HG03469 (cell line): ENCODE measurements around the gene GPR82.
"Not testable (repeated sequence)": the region's sequence is repeated elsewhere in the genome, so short reads cannot be mapped to it uniquely, and the experiment has no call there.

Experiments
- ATAC-seq: cut with Tn5 transposase; IDR thresholded peaks from one replicate; pipeline ENCODE4 v1.9.1; 2021; ENCODE audit warnings: mild to moderate bottlenecking, moderate library complexity, moderate number of reproducible peaks; ENCODE audit not compliant: unreplicated experiment

Gene GPR82

DNA sequence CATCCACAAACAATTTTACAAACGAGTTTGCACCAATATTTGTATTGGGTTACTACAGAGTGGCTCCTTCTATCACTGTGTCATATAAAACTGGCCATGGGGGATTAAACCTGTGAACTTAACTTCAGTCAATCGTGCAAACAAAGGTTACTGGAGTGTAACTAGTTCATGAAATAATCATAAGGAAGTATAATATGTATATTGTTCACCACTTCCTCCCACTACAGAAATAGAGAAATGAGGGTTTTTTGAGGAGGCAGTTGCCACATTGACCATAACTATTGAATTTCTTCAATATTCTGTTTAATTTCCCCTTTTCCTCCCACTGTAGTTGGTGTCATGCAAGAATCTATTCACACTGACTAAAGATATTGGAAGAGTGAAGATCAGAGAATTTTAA lies at the start of gene GPR82:
Gene GPR82, plus strand, starts transcription at position 356 of the 400 bp plus-strand sequence. CDS start 2,846 bp downstream, outside the sequence.
- ATAC-seq: no peak

- ATAC-seq: not testable (repeated sequence)
Measured at GRCh38 chrX:41676361-41676760, 47.6 kb upstream of the GPR82 start.

DNA sequence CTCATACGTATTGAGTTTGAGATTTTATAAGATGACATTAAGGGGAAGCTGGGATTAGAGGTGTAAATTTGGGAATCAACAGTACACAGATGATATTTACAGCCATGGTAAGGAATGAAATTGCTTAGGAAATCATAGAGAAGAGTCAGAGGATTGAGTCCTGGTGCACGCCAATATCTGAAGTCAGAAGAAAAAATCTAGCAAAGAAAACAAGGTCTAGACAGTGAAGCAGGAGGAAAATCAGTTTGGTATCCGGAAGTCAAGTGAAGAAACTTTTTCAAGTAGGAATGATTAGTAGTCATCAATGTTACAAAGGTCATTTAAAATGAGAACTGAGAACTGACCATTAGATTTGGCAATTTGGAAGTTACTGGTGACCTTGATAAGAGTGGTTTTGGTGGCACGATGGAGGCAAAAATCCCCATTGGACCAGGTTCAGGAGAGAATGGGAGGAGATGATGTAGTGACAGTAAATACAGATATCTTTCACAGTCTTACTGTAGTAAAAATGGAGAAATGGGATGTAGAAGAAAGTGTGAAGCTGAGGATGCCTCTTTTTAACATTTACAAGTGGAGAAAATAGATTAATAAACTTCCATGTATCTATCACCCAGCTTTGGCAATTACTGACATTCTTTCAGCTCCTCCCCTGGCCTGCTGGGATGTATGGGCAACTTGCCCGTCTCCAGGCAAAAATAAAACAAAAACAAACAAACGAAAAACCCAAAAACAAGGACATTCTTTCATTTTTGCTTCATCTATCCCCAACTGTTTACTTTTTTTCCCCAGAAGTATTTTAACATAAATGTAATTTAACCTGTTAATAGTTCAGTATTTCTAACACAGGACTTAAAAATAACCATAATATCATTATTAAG lies 46.6 kb upstream of the GPR82 start:
- no peak for ATAC-seq

- ATAC-seq: no peak
Measured at GRCh38 chrX:41684138-41684537, 39.8 kb upstream of the GPR82 start.

DNA sequence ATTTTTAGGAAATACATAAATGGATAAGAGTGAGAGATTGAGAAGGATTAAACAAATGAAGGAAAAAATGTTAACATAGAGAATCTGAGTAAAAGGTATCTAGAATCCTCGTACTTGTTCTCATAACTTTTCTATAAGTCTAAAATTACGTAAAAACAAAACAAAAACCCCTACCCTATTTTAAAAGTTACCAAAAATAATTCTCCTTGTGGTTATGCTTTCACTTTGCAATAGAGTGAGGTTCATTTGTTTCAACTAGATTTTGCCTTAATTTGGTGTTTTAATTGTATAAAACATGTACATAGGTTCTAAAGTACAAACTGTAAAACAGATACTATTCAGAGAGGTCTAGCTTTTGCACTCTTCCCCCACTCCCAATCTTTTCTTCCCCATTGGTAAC lies 39.0 kb upstream of the GPR82 start:
- no peak for ATAC-seq

GRCh38 chrX:41686788-41687187 lies 37.2 kb upstream of the GPR82 start:
- no peak for ATAC-seq

- no peak for ATAC-seq
Measured at GRCh38 chrX:41688156-41688555, 35.8 kb upstream of the GPR82 start.

- ATAC-seq: no peak
Measured at GRCh38 chrX:41688835-41689234, 35.1 kb upstream of the GPR82 start, which contains the start of gene GPR34. Gene GPR34, plus strand, starts transcription at chrX:41688973. Its CDS starts 6,661 bp downstream, at chrX:41695634.

DNA sequence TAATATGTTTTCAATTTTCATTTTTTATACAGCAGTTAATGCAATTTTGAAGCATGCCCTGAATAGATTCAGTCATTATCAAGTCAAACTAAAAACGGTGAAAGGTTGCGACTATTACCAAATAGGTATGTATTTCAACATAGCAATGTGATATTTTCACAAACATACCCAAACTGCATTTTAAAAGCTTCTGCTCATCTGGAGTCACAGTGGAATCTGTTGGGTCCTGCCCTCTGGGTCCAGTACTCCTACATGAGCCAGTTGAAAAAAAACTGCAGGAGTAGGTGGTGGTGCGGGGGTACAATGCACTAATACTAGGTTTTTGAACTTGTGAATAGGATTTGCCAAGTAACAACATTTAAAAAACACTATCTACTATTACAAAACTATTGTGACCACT lies 34.3 kb upstream of the GPR82 start:
- no peak for ATAC-seq

DNA sequence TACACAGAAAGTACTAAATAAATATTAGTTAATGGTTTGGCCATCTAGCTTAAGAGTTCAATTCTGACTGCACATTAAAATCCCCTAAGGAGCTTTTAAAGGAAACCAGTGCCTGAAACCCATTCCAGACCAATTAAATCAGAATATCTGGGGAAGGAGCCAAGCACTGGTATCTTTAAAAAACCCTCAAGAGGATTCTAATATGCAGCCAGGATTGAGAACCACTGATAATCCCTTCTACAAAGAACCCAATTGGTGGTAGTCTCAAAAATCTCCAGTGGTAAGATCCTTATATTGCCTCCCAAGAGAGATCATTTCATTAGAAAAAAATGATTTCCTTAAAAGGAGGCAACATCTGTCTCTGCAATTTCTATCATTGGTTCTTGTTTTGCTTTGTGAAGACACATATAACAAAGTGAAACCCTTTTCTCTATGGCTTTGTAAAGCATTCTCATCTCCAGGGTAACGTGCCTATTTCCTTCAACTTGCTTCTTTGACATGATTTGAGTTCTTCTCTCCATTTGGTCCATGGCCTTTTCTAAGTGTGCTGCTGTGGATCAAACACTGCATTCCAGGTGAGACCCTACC lies 31.7 kb upstream of the GPR82 start:
- no peak for ATAC-seq

DNA sequence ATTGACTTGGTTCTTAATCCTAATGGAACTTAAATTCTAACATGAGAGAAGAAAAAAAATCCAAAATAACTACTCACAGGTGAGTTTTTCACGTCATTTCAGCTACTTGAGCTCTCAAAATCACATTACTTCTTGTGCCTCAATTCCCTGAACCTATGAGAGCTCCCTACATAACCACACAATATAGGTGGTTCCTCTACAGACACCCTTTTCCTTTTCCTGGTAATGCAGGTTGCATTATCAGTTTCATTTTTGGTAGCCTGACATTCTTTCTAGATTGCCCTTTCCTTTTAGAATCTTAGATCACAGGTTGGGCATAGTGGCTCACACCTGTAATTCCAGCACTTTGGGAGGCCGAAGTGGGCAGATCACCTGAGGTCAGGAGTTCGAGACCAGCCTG lies 31.0 kb upstream of the GPR82 start:
- ATAC-seq: no peak

DNA sequence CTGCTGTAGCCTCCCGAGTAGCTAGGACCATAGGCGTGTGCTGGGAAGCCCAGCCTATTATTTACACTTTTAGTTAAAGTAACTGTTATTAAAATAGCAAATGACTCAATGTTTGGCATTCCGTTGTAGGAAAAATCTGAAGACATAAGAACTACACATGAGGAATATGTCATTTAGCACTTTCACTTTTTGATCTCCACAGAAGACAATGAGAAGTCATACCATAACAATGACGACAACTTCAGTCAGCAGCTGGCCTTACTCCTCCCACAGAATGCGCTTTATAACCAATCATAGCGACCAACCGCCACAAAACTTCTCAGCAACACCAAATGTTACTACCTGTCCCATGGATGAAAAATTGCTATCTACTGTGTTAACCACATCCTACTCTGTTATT lies 28.6 kb upstream of the GPR82 start:
- ATAC-seq: no peak

- ATAC-seq: no peak
Measured at GRCh38 chrX:41703574-41704029, 20.4 kb upstream of the GPR82 start.

- ATAC-seq: no peak
Measured at GRCh38 chrX:41705042-41705441, 18.9 kb upstream of the GPR82 start.

GRCh38 chrX:41705680-41706374 lies 18.2 kb upstream of the GPR82 start:
- peak; percentile 82 for ATAC-seq

DNA sequence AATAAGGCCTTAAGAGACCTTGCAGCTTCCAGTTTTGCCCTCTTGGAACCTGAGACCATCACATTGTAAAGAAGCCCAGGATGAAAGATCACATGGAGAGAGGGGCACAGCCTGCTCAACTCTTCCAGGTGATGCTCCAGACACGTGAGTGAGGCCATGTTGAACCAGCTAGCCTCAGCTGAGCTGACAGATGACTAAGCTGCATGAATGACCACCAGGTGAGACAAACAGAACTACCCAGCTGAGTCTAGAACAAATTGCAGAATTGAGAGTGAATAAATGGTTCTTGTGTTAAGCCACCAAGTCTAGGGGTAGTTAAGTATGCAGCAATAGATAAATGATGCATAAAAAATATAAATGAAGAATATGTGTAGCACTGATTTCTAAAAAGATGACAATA lies 16.8 kb upstream of the GPR82 start:
- no peak for ATAC-seq

DNA sequence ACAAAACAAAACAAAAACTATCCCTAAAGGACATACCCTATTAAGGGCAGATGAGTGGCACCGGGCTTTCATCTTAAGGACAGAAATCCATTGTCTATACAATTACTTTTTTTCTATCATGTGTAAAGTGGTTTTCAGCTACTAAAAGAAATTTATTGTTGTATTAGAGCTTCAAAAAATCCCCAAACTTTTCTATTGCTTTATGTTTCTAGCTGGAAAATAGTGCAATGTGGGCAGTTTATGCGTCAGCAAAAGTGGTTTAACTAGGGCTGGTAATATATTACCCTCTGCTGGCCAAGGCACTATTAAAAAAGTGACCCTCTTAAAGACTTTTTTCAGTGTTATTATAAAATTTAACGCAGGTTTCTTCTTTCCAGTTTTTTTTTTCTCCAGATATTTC lies 15.5 kb upstream of the GPR82 start:
- no peak for ATAC-seq

DNA sequence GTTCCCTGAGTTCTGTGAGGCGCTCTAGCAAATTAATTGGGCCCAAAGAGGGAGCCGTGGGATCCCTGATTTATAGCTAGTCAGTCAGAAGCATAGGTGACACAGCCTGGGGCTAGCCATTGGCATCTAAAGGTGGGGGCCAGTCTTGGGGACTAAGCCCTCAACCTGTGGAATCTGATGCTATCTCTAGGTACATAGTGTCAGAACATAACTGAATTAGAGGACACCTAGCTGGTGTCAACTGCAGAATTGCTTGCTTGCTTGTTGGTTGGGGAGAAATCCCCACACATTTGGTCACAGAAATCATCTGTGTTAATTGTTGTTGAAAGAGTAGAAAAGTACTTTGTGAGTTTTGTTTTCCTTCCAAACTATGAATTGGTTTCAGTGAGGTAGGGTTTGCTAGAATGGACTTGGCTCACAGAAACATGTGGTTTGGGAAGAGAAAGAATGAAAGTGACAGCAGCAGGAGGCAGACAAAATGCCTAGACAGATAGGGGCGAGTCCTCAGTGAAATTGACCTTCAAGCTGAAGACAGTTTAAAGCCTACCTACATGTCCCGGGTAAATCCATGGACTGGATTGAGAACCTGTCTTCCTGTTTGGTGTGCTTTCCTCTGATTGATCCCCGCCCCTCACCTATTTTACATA lies 12.8 kb upstream of the GPR82 start:
- no peak for ATAC-seq

DNA sequence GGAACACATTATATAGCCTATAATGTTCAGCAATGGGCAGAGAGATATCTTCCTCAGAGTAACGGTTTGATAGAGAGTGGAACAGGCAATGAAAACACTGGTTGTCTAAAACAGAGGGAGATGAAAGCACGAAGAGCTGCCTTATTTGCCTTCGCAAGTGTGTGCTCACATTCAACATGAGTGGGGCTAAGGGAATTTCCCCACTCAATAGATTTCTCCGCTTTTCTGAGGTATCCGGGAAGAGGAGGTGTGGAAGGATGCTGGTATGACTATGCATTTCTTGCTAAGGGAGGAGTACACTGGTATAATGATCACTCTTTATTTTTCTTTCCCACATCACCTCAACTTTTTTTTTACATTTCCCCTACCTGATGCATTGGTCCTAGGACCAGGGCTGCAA lies 7.8 kb upstream of the GPR82 start:
- no peak for ATAC-seq

DNA sequence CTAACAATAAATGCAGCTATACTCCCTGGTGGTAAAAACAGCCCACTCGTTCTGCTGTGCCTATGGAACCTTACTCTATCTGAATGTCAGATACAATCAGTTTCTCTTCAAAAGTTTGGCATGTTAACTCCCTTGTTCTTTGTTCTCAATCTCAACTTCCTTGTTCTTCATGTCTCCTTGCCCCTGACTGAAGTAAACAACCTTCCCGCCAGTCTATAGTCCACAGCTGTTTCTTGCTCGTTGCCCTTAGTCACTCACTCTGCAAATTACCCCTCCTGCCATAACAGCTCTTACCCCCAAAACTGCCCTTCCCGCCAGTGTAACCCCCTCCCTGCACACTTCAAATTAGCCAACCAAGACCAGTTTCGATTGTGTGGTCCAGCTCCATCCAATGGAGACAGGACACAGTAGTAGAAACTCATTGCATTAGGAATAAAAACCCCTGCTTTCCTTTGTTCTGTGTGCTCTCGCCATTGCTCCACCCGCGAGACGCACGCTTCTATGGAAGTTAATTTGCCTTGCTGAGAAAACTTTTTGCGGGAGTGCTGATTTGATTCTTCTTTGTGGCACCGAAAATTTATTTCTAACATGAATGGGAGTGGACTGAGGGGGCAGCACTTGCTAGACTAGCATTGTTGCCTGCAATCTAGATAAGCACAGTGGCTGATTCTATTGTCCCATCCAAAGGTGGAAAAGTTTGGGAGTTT lies 7.1 kb upstream of the GPR82 start:
- no peak for ATAC-seq
